Sigmoid colon (tissue), 7 donors: ENCODE data around the gene NAALADL2. TPM values are rescaled to one million over a fixed set of nuclear protein-coding genes. Genes with fewer than 3 reads are reported as not detected.

Source experiments
- DNase-seq: peaks from one replicate; pipeline ENCODE4 v3.0.0-alpha.2; 2019
- H3K27ac ChIP-seq, 4 donors: fragments of 200-600 bp; sonication (generic); one replicate each; pipeline ENCODE4 v1.5.1; 2016 to 2019; ENCODE audit warnings: mild to moderate bottlenecking in 1 of 4
- H3K27me3 ChIP-seq, 3 donors: fragments of 200-600 bp; sonication (generic); one replicate each; pipeline ENCODE4 v1.5.1; 2019; ENCODE audit warnings: mild to moderate bottlenecking in 1 of 3
- H3K36me3 ChIP-seq, 4 donors: fragments of 200-600 bp; sonication (generic); one replicate each; pipeline ENCODE4 v1.5.1; 2016 to 2019
- H3K4me1 ChIP-seq, 4 donors: fragments of 200-600 bp; sonication (generic); one replicate each; pipeline ENCODE4 v1.5.1; 2017 to 2019
- H3K4me3 ChIP-seq, 4 donors: fragments of 200-600 bp; sonication (generic); one replicate each; pipeline ENCODE4 v1.5.1; 2017 to 2019; ENCODE audit warnings: mild to moderate bottlenecking in 2 of 4, moderate library complexity in 1 of 4
- H3K9me3 ChIP-seq, 4 donors: fragments of 200-600 bp in 3 of 4; sonication (generic) in 3 of 4; one replicate each; pipeline versions ENCODE4 v1.5.1 to v1.6.1; 2013 to 2019
- EP300 ChIP-seq, 4 donors: sonication (generic); formaldehyde crosslinking; IDR thresholded peaks; one replicate each; pipeline ENCODE4 v1.6.1; 2017; ENCODE audit warnings: antibody characterized with exemption in 4 of 4
- POLR2A ChIP-seq, 2 donors: fragments of 450-650 bp; IDR thresholded peaks; one replicate each; pipeline ENCODE4 v1.6.1; 2016; ENCODE audit warnings: antibody characterized with exemption in 2 of 2, mild to moderate bottlenecking in 2 of 2, moderate library complexity in 2 of 2
- POLR2AphosphoS5 ChIP-seq, 4 donors: sonication (generic); formaldehyde crosslinking; IDR thresholded peaks; one replicate each; pipeline ENCODE4 v1.6.1; 2017; ENCODE audit warnings: antibody characterized with exemption in 4 of 4
- WGBS, 2 donors: extraction: QIAGEN DNeasy Blood & Tissue Kit; methylation state at CpG; one replicate each; pipeline ENCODE4 v1.1.7; 2013; 5-methylcytosine and 5-hydroxymethylcytosine counted together
- intact Hi-C: fragments of 100-400 bp; cut with DNase I; formaldehyde crosslinking; loops from one replicate; pipeline ENCODE4 v1.15.1; 2023
- polyA plus RNA-seq, 3 donors: library from polyadenylated mRNA; stranded (reverse); fragments of 200-250 nt; gene quantifications; one replicate each; pipeline ENCODE4 v1.2.3, GENCODE V29; 2013
- total RNA-seq, 4 donors: library from RNA; depleted of rRNA; stranded (reverse); fragments of >200 nt; gene quantifications; one replicate each; pipeline ENCODE4 v1.1.0, GENCODE V29; 2016
- TF ChIP-seq, protein P1 (sequence below), 4 experiments: fragments of 450-650 bp in 3 of 4; fragments of 200-600 bp in 1 of 4; IDR thresholded peaks; one replicate each; pipeline ENCODE4 v1.5.1; 2016 to 2019; ENCODE audit warnings: antibody characterized with exemption in 4 of 4, mild to moderate bottlenecking in 3 of 4, moderate library complexity in 2 of 4
- donor health status: healthy with polysubstance abuse.
- donor health status: Bipolar disorder and iron deficiency.
- donor health status: healthy.

NAALADL2 gene
- total and polyA plus RNA-seq, 7 donors: 0.46 to 18.5 (median 6.0) TPM

DNA sequence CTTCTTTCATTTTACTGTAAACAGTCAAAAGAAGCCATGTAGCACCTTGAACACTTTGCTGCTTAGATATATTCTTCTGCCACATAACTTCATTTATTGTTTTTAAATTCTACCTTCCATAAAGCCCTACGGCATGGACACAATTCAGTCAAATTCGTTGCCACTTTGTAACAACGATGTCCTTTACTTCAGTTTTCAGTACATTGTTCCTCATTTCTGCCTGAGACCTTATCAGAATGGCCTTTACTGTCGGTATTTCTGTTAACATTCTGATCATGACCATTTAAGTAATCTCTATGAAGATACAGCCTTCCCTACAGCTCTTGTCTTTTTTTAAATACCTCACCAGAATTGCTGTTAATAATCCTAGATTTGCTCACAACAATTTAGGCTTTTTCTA is 466.9 kb downstream of the NAALADL2 start:
- Histone ChIP-seq H3K27me3 (no peaks in the 10 kb centered on the region), H3K27ac (no peak overlapping the region), H3K4me1 (no peaks in the 10 kb centered on the region), H3K9me3 (no peaks in the 10 kb centered on the region), H3K4me3 (no peak overlapping the region), H3K36me3 (no peaks in the 10 kb centered on the region)
- intact Hi-C loops: no loop called here
- TF ChIP-seq, protein P1, sequence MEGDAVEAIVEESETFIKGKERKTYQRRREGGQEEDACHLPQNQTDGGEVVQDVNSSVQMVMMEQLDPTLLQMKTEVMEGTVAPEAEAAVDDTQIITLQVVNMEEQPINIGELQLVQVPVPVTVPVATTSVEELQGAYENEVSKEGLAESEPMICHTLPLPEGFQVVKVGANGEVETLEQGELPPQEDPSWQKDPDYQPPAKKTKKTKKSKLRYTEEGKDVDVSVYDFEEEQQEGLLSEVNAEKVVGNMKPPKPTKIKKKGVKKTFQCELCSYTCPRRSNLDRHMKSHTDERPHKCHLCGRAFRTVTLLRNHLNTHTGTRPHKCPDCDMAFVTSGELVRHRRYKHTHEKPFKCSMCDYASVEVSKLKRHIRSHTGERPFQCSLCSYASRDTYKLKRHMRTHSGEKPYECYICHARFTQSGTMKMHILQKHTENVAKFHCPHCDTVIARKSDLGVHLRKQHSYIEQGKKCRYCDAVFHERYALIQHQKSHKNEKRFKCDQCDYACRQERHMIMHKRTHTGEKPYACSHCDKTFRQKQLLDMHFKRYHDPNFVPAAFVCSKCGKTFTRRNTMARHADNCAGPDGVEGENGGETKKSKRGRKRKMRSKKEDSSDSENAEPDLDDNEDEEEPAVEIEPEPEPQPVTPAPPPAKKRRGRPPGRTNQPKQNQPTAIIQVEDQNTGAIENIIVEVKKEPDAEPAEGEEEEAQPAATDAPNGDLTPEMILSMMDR (IDR thresholded peaks at IDR 0.05): no peak
- no peak for TF ChIP-seq POLR2A (IDR thresholded peaks at IDR 0.05)
- WGBS, 2 donors: 90 to 93% methylated on average over 4 of the region's 4 CpGs
- no peak for DNase-seq

GRCh38 chr3:175329373-175329772 is 470.2 kb downstream of the NAALADL2 start:
- Histone ChIP-seq H3K27ac (no peak overlapping the region), H3K9me3 (no peaks in the 10 kb centered on the region), H3K4me3 (no peak overlapping the region), H3K4me1 (no peaks in the 10 kb centered on the region), H3K27me3 (no peaks in the 10 kb centered on the region), H3K36me3 (no peaks in the 10 kb centered on the region)
- no peak for DNase-seq
- WGBS, 2 donors: 90 to 93% methylated on average over 2 of the region's 2 CpGs
- TF ChIP-seq POLR2AphosphoS5 (IDR thresholded peaks at IDR 0.05): no peak
- TF ChIP-seq, protein P1 (IDR thresholded peaks at IDR 0.05): no peak
- no peak for TF ChIP-seq EP300 (IDR thresholded peaks at IDR 0.05)
- no peak for TF ChIP-seq POLR2A (IDR thresholded peaks at IDR 0.05)
- intact Hi-C loops: no loop called here

GRCh38 chr3:175335229-175335628 is 476.1 kb downstream of the NAALADL2 start:
- intact Hi-C loops: no loop called here
- no peaks in the 10 kb centered on the region for H3K36me3 ChIP-seq

DNA sequence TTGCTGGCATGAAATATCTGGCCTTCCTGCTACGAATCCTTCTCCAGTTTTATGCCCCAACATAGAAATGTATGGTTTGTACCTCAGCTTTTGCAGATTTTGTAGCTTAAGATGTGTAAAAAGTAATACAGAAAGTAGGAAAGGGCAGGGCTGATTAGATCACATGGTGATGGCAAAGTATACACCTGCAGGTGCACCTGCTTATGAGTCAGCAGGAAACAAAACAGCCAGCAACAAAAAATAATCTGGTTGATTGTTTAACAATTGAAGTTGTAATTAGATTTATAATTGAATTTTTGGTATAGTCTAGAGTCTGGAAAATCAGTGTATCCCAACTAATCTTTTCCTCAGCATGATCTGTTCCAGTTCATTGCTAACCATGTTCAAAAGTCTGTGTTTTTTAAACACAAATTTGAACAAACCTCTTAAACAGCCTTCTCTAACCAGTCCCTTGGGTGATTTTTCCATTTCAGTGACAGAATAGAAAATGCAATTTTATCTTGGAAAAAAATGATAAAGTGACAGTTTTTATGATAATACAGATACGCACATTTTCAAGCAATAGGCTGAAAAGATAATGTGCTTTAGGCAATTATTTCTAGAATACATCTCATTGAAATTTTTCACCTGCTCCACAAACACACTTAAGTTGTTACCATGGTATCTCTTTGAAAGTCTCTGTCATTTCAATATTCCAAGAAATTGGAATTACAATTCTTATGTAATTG is 477.4 kb downstream of the NAALADL2 start:
- TF ChIP-seq, protein P1 (IDR thresholded peaks at IDR 0.05): no peak
- TF ChIP-seq EP300 (IDR thresholded peaks at IDR 0.05) (no peak), POLR2A (IDR thresholded peaks at IDR 0.05) (no peak), POLR2AphosphoS5 (IDR thresholded peaks at IDR 0.05) (no peak)
- Histone ChIP-seq H3K4me1 (no peaks in the 10 kb centered on the region), H3K4me3 (no peak overlapping the region), H3K27ac (no peak overlapping the region), H3K36me3 (no peaks in the 10 kb centered on the region), H3K9me3 (no peaks in the 10 kb centered on the region), H3K27me3 (no peaks in the 10 kb centered on the region)
- intact Hi-C loops: no loop called here
- 55 to 79% methylated on average over 2 of the region's 2 CpGs for WGBS, 2 donors
- DNase-seq: no peak

More at GRCh38 chr3:175335229-175335628, 476.1 kb downstream of the NAALADL2 start:
- H3K27ac ChIP-seq: no peak overlapping the region
- DNase-seq: no peak
- H3K4me1 ChIP-seq: no peaks in the 10 kb centered on the region
- no peaks in the 10 kb centered on the region for H3K9me3 ChIP-seq
- no peak overlapping the region for H3K4me3 ChIP-seq
- TF ChIP-seq, protein P1 (IDR thresholded peaks at IDR 0.05): no peak
- TF ChIP-seq EP300 (IDR thresholded peaks at IDR 0.05): no peak
- TF ChIP-seq POLR2AphosphoS5 (IDR thresholded peaks at IDR 0.05): no peak
- no peak for TF ChIP-seq POLR2A (IDR thresholded peaks at IDR 0.05)
- H3K27me3 ChIP-seq: no peaks in the 10 kb centered on the region
- WGBS, 2 donors: 44 to 56% methylated on average over 2 of the region's 2 CpGs

- Histone ChIP-seq H3K27ac (no peak overlapping the region), H3K27me3 (no peaks in the 10 kb centered on the region), H3K4me3 (no peak overlapping the region), H3K9me3 (no peaks in the 10 kb centered on the region), H3K36me3 (no peaks in the 10 kb centered on the region), H3K4me1 (no peaks in the 10 kb centered on the region)
- intact Hi-C loops: no loop called here
- no peak for TF ChIP-seq POLR2A (IDR thresholded peaks at IDR 0.05)
- no peak for TF ChIP-seq POLR2AphosphoS5 (IDR thresholded peaks at IDR 0.05)
- TF ChIP-seq EP300 (IDR thresholded peaks at IDR 0.05): no peak
- TF ChIP-seq, protein P1 (IDR thresholded peaks at IDR 0.05): no peak
- DNase-seq: no peak
- 90 to 95% methylated on average over 2 of the region's 2 CpGs for WGBS, 2 donors
Observed at GRCh38 chr3:175337631-175338030, 478.5 kb downstream of the NAALADL2 start.
